HepG2 (cell line): Measurements from ENCODE around the gene TMPO. TPM values are rescaled to one million over a fixed set of nuclear protein-coding genes. Genes with fewer than 3 reads are reported as not detected.

Experiments used
- ARID5B ChIP-seq: IDR thresholded peaks from 2 replicates; pipeline ENCODE4 v1.4.0; 2020; ENCODE audit warnings: mild to moderate bottlenecking, missing genetic modification reagents
- ELF3 ChIP-seq: IDR thresholded peaks from 2 replicates; pipeline ENCODE4 v1.6.1; 2016; ENCODE audit warnings: missing genetic modification reagents, missing compliant biosample characterization
- HNF4G ChIP-seq, 2 experiments: sonication (generic) in 1 of 2; formaldehyde crosslinking in 1 of 2; IDR thresholded peaks; 2 replicates each; pipeline versions ENCODE4 v1.4.0 to v1.6.1; 2011 to 2020; ENCODE audit warnings: borderline replicate concordance in 2 of 2, low read depth in 2 of 2, mild to moderate bottlenecking in 2 of 2, low read length in 1 of 2, missing genetic modification reagents in 1 of 2, moderate library complexity in 1 of 2
- HNRNPLL ChIP-seq: fragments of 200-400 bp; formaldehyde crosslinking; IDR thresholded peaks from 2 replicates; pipeline ENCODE4 v1.6.1; 2017; ENCODE audit warnings: mild to moderate bottlenecking, low read depth, low read length; ENCODE audit not compliant: poor library complexity, severe bottlenecking
- MXD1 ChIP-seq: sonication (generic); formaldehyde crosslinking; IDR thresholded peaks from 2 replicates; pipeline ENCODE4 v1.4.0; 2020; ENCODE audit warnings: mild to moderate bottlenecking, missing genetic modification reagents
- RBM22 ChIP-seq: fragments of 200-400 bp; formaldehyde crosslinking; optimal IDR thresholded peaks from 2 replicates; pipeline ENCODE3; 2017; ENCODE audit warnings: mild to moderate bottlenecking, low read length, moderate library complexity
- SPEN ChIP-seq: sonication (generic); formaldehyde crosslinking; IDR thresholded peaks from 2 replicates; pipeline ENCODE4 v1.5.1; 2020; ENCODE audit warnings: low read depth, mild to moderate bottlenecking, missing genetic modification reagents
- TSC22D2 ChIP-seq: sonication (generic); formaldehyde crosslinking; IDR thresholded peaks from 2 replicates; pipeline ENCODE4 v1.5.1; 2020; ENCODE audit warnings: missing genetic modification reagents, mild to moderate bottlenecking, borderline replicate concordance
- ZNF101 ChIP-seq: sonication (generic); formaldehyde crosslinking; IDR thresholded peaks from 2 replicates; pipeline ENCODE4 v1.4.0; 2020; ENCODE audit warnings: mild to moderate bottlenecking, low read depth, missing genetic modification reagents, borderline replicate concordance
- ZNF788 ChIP-seq: sonication (generic); formaldehyde crosslinking; IDR thresholded peaks from 2 replicates; pipeline ENCODE4 v1.5.0; 2020; ENCODE audit warnings: mild to moderate bottlenecking, missing genetic modification reagents, borderline replicate concordance
- polyA plus RNA-seq, 8 experiments: library from polyadenylated mRNA; depleted of rRNA in 3 of 8; stranded (reverse) in 7 of 8; unstranded in 1 of 8; fragments of >200 nt; fragmentation: Illumina TruSeq in 4 of 8; extraction: Trizol in 4 of 8; gene quantifications; 2 replicates each; pipeline versions ENCODE4 v1.2.1 to v1.2.3, GENCODE V29; 2011 to 2016; ENCODE audit warnings: low read depth in 4 of 8, missing spikeins in 1 of 8, mixed read lengths in 1 of 8; ENCODE audit not compliant: insufficient read depth in 1 of 8
- total RNA-seq, 5 experiments: library from RNA; depleted of rRNA; stranded (reverse); fragments of >200 nt; fragmentation: Illumina TruSeq; extraction: Trizol; gene quantifications; 2 replicates each; pipeline ENCODE4 v1.2.3, GENCODE V29; 2016; ENCODE audit warnings: low read depth in 1 of 5
- TF ChIP-seq, protein P1 (sequence below): sonication (generic); formaldehyde crosslinking; IDR thresholded peaks from 2 replicates; pipeline ENCODE4 v1.4.0; 2020; ENCODE audit warnings: missing genetic modification reagents
- TF ChIP-seq, protein P2 (sequence below): sonication (generic); formaldehyde crosslinking; IDR thresholded peaks from 2 replicates; pipeline ENCODE4 v1.8.0; 2022; ENCODE audit warnings: missing genetic modification reagents, mild to moderate bottlenecking, inconsistent platforms, borderline replicate concordance
- TF ChIP-seq, protein P3 (sequence below), 2 experiments: fragments of 450-650 bp in 1 of 2; sonication (generic) in 1 of 2; formaldehyde crosslinking; IDR thresholded peaks; 2 replicates each; pipeline versions ENCODE4 v1.5.0 to v1.8.0; 2020 to 2022; ENCODE audit warnings: mild to moderate bottlenecking in 1 of 2, missing genetic modification reagents in 1 of 2
- TF ChIP-seq, protein P4 (sequence below): IDR thresholded peaks from 2 replicates; pipeline ENCODE4 v1.6.1; 2016; ENCODE audit warnings: mild to moderate bottlenecking
- TF ChIP-seq, protein P5 (sequence below): IDR thresholded peaks from 2 replicates; pipeline ENCODE4 v1.6.1; 2012; ENCODE audit warnings: inconsistent platforms

Gene TMPO
- total and polyA plus RNA-seq, 2 of the 13 experiments (the other 11 are each of a cell fraction or from before 2014, with no cell fraction given): 24.2 to 167 TPM

DNA sequence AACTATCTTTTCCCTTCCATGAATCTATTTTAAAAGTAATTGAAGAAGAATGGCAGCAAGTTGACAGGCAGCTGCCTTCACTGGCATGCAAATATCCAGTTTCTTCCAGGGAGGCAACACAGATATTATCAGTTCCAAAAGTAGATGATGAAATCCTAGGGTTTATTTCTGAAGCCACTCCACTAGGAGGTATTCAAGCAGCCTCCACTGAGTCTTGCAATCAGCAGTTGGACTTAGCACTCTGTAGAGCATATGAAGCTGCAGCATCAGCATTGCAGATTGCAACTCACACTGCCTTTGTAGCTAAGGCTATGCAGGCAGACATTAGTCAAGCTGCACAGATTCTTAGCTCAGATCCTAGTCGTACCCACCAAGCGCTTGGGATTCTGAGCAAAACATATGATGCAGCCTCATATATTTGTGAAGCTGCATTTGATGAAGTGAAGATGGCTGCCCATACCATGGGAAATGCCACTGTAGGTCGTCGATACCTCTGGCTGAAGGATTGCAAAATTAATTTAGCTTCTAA is 18.4 kb downstream of the TMPO start (continued):
- TF ChIP-seq, protein P1, sequence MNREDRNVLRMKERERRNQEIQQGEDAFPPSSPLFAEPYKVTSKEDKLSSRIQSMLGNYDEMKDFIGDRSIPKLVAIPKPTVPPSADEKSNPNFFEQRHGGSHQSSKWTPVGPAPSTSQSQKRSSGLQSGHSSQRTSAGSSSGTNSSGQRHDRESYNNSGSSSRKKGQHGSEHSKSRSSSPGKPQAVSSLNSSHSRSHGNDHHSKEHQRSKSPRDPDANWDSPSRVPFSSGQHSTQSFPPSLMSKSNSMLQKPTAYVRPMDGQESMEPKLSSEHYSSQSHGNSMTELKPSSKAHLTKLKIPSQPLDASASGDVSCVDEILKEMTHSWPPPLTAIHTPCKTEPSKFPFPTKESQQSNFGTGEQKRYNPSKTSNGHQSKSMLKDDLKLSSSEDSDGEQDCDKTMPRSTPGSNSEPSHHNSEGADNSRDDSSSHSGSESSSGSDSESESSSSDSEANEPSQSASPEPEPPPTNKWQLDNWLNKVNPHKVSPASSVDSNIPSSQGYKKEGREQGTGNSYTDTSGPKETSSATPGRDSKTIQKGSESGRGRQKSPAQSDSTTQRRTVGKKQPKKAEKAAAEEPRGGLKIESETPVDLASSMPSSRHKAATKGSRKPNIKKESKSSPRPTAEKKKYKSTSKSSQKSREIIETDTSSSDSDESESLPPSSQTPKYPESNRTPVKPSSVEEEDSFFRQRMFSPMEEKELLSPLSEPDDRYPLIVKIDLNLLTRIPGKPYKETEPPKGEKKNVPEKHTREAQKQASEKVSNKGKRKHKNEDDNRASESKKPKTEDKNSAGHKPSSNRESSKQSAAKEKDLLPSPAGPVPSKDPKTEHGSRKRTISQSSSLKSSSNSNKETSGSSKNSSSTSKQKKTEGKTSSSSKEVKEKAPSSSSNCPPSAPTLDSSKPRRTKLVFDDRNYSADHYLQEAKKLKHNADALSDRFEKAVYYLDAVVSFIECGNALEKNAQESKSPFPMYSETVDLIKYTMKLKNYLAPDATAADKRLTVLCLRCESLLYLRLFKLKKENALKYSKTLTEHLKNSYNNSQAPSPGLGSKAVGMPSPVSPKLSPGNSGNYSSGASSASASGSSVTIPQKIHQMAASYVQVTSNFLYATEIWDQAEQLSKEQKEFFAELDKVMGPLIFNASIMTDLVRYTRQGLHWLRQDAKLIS (CRISPR knock-in tag): no peak
- TF ChIP-seq, protein P2, sequence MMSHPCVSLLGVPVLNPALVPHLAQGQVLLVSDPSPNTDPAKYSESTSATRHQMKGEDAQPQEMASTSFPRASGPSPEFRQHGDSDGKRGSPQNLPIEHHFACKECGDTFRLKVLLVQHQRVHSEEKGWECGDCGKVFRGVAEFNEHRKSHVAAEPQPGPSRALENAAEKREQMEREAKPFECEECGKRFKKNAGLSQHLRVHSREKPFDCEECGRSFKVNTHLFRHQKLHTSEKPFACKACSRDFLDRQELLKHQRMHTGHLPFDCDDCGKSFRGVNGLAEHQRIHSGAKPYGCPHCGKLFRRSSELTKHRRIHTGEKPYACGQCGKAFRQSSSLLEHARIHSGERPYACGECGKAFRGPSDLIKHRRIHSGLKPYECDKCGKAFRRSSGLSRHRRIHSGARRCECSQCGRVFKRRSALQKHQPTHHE (CRISPR knock-in tag): no peak
- TF ChIP-seq HNF4G (IDR thresholded peaks at IDR 0.05; ENCODE audit: borderline replicate concordance, low read depth, low read length) (peak; percentile 38; the same call in 1 of the 2 replicates), HNF4G (CRISPR knock-in tag; IDR thresholded peaks at IDR 0.05; ENCODE audit: borderline replicate concordance, low read depth) (no peak), RBM22 (peak; percentile 53), ARID5B (CRISPR knock-in tag) (0 out of 2 replicates have a peak, but pooled peaks have one; percentile 12), ELF3 (CRISPR knock-in tag) (no peak), ZNF101 (no peak), MXD1 (CRISPR knock-in tag) (no peak), HNRNPLL (no peak), ZNF788 (CRISPR knock-in tag) (no peak), TSC22D2 (no peak), SPEN (CRISPR knock-in tag) (no peak)
- TF ChIP-seq, protein P3, sequence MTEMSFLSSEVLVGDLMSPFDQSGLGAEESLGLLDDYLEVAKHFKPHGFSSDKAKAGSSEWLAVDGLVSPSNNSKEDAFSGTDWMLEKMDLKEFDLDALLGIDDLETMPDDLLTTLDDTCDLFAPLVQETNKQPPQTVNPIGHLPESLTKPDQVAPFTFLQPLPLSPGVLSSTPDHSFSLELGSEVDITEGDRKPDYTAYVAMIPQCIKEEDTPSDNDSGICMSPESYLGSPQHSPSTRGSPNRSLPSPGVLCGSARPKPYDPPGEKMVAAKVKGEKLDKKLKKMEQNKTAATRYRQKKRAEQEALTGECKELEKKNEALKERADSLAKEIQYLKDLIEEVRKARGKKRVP (CRISPR knock-in tag; IDR thresholded peaks at IDR 0.05): peak in 1 of 2 experiments; percentile 93; a peak in 2 of 4 replicates
- TF ChIP-seq, protein P4, sequence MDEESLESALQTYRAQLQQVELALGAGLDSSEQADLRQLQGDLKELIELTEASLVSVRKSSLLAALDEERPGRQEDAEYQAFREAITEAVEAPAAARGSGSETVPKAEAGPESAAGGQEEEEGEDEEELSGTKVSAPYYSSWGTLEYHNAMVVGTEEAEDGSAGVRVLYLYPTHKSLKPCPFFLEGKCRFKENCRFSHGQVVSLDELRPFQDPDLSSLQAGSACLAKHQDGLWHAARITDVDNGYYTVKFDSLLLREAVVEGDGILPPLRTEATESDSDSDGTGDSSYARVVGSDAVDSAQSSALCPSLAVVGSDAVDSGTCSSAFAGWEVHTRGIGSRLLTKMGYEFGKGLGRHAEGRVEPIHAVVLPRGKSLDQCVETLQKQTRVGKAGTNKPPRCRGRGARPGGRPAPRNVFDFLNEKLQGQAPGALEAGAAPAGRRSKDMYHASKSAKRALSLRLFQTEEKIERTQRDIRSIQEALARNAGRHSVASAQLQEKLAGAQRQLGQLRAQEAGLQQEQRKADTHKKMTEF (CRISPR knock-in tag): no peak
- TF ChIP-seq, protein P5, sequence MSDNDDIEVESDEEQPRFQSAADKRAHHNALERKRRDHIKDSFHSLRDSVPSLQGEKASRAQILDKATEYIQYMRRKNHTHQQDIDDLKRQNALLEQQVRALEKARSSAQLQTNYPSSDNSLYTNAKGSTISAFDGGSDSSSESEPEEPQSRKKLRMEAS: no peak
